Left ventricle myocardium inferior (tissue), 1 donor: ENCODE results near the gene C1orf87. TPM values are rescaled to one million over a fixed set of nuclear protein-coding genes. Genes with fewer than 3 reads are reported as not detected.

Experiments
- DNase-seq: peaks from one replicate; pipeline ENCODE4 v3.0.0-alpha.2; 2020
- H3K27ac ChIP-seq: fragments of 200-600 bp; replicated peaks from 2 replicates; pipeline ENCODE4 v1.8.0; 2021
- H3K27me3 ChIP-seq: fragments of 200-600 bp; 2 replicates; pipeline ENCODE4 v1.8.0; 2021; ENCODE audit warnings: low read depth
- H3K36me3 ChIP-seq: fragments of 200-600 bp; 2 replicates; pipeline ENCODE4 v1.8.0; 2021
- H3K4me1 ChIP-seq: fragments of 200-600 bp; 2 replicates; pipeline ENCODE4 v1.8.0; 2021
- H3K4me3 ChIP-seq: fragments of 200-600 bp; 2 replicates; pipeline ENCODE4 v1.8.0; 2021; ENCODE audit warnings: mild to moderate bottlenecking, moderate library complexity
- H3K9me3 ChIP-seq: fragments of 200-600 bp; replicated peaks from 2 replicates; pipeline ENCODE4 v1.8.0; 2021
- intact Hi-C: fragments of 100-400 bp; cut with micrococcal nuclease; formaldehyde crosslinking; loops from one replicate; pipeline ENCODE4 v1.11.0; 2022
- total RNA-seq: library from RNA; stranded (reverse); fragmentation: NEBNext Ultra II Directional; extraction: Animal tissue kit (Norgen Biotek cat#: 25700); gene quantifications from one replicate; pipeline ENCODE4 v1.2.1, GENCODE V29; 2021
- TF ChIP-seq, protein P1 (sequence below): fragments of 200-600 bp; IDR thresholded peaks from 2 replicates; pipeline ENCODE4 v1.8.0; 2021; ENCODE audit warnings: antibody characterized with exemption, mild to moderate bottlenecking, borderline replicate concordance
- donor health status: DM: no; HTN: yes; CAD: no; lungs with severe emphysema.

C1orf87 gene
- total RNA-seq, 1 donor from 2014 or later, result not detected

DNA sequence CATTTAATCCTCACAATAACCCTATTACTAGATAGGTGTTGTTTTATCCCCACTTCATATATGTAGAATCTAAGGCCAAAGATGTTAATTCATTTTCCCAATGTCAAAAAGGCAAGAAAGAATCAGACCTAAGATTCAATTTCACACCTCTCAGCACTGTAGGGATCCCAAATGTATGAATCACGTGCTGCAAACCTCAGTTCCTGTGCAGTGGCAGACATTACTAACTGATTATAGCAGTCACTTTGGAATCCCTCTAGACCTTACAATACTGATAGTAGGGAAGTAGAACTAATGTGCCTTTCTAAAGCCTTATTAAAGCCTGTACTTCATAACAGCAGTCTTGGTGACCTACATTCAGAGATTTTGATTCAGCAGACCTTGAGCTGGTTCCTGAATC lies 2.3 kb downstream of the C1orf87 start:
- Histone ChIP-seq H3K4me3 (no peak overlapping the region), H3K4me1 (peaks cover 12% of the 10 kb centered on the region), H3K9me3 (peaks cover 3% of the 10 kb centered on the region), H3K36me3 (no peaks in the 10 kb centered on the region), H3K27me3 (peaks cover 44% of the 10 kb centered on the region), H3K27ac (no peak overlapping the region)
- TF ChIP-seq, protein P1, sequence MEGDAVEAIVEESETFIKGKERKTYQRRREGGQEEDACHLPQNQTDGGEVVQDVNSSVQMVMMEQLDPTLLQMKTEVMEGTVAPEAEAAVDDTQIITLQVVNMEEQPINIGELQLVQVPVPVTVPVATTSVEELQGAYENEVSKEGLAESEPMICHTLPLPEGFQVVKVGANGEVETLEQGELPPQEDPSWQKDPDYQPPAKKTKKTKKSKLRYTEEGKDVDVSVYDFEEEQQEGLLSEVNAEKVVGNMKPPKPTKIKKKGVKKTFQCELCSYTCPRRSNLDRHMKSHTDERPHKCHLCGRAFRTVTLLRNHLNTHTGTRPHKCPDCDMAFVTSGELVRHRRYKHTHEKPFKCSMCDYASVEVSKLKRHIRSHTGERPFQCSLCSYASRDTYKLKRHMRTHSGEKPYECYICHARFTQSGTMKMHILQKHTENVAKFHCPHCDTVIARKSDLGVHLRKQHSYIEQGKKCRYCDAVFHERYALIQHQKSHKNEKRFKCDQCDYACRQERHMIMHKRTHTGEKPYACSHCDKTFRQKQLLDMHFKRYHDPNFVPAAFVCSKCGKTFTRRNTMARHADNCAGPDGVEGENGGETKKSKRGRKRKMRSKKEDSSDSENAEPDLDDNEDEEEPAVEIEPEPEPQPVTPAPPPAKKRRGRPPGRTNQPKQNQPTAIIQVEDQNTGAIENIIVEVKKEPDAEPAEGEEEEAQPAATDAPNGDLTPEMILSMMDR, result no peak
- intact Hi-C loops, result no loop called here
- no peak for DNase-seq

DNA sequence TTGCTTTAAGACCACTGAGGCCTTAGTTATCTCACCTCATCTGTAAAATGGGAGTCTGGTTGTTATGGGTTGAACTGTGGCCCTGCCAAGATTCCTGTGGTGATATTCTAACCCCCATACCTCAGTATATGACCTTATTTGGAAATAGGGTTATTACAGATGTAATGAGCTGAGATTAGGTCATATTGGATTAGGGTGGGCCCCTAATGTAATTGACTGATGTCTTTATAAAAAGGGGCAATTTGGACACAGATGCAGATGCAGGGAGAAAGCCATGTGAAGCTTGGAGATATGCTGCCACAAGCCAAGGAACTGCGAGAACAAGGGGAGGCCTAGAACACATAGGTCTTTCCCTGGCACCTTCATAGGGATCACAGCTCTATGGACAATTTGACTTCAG lies 3.9 kb downstream of the C1orf87 start:
- TF ChIP-seq, protein P1, result no peak
- DNase-seq, result no peak
- Histone ChIP-seq H3K36me3 (no peaks in the 10 kb centered on the region), H3K27me3 (peaks cover 28% of the 10 kb centered on the region), H3K4me1 (peaks cover 12% of the 10 kb centered on the region), H3K9me3 (peaks cover 3% of the 10 kb centered on the region), H3K27ac (no peak overlapping the region), H3K4me3 (no peak overlapping the region)
- intact Hi-C loops, result no loop called here

GRCh38 chr1:60068393-60069045 lies 5.1 kb downstream of the C1orf87 start:
- TF ChIP-seq, protein P1, result no peak
- Histone ChIP-seq H3K4me3 (no peak overlapping the region), H3K4me1 (peaks cover 8% of the 10 kb centered on the region), H3K27ac (no peak overlapping the region), H3K36me3 (no peaks in the 10 kb centered on the region), H3K27me3 (peaks cover 16% of the 10 kb centered on the region), H3K9me3 (peaks cover 3% of the 10 kb centered on the region)
- intact Hi-C loops, result no loop called here
- DNase-seq, result no peak

- TF ChIP-seq, protein P1, result no peak
- Histone ChIP-seq H3K36me3 (no peaks in the 10 kb centered on the region), H3K27ac (no peak overlapping the region), H3K9me3 (peaks cover 3% of the 10 kb centered on the region), H3K27me3 (no peaks in the 10 kb centered on the region), H3K4me3 (no peak overlapping the region), H3K4me1 (peaks cover 7% of the 10 kb centered on the region)
- no peak for DNase-seq
- intact Hi-C loops, result no loop called here
Measured at GRCh38 chr1:60066001-60066400, 7.6 kb downstream of the C1orf87 start.

- Histone ChIP-seq H3K4me3 (no peak overlapping the region), H3K27ac (no peak overlapping the region), H3K36me3 (no peaks in the 10 kb centered on the region), H3K9me3 (peaks cover 3% of the 10 kb centered on the region), H3K27me3 (no peaks in the 10 kb centered on the region), H3K4me1 (peaks cover 7% of the 10 kb centered on the region)
- intact Hi-C loops, result no loop called here
- DNase-seq, result no peak
- TF ChIP-seq, protein P1, result no peak
Measured at GRCh38 chr1:60065199-60065598, 8.4 kb downstream of the C1orf87 start.
